ENCODE results near the gene ZBTB11.

GRCh38 chr3:101671014-101671413, 5.9 kb downstream of the ZBTB11 start:
- TF ChIP-seq CTCF (conservative IDR thresholded peaks at IDR 0.05; ENCODE audit: low read depth, low read length), result no peak
- TF ChIP-seq EZH2 (IDR thresholded peaks at IDR 0.05; ENCODE audit: borderline replicate concordance, low read depth, low read length, poor library complexity, severe bottlenecking), result no peak

Measured in A673 (cell line).